Liver (tissue), 9 donors: ENCODE data around the gene HOXC11. TPM values are rescaled to one million over a fixed set of nuclear protein-coding genes. Genes with fewer than 3 reads are reported as not detected.

ENCODE experiments used
- DNase-seq: peaks from one replicate; pipeline ENCODE4 v3.0.0-alpha.2; 2017; ENCODE audit warnings: low spot score
- H3K27ac ChIP-seq, 2 donors: one replicate each; pipeline ENCODE4 v1.7.0; 2013; ENCODE audit warnings: inconsistent platforms in 2 of 2, low read length in 2 of 2, control low read depth in 1 of 2, low read depth in 1 of 2, mild to moderate bottlenecking in 1 of 2
- H3K27me3 ChIP-seq, 4 donors: one replicate each; pipeline versions ENCODE4 v1.6.1 to v1.7.0; 2013; ENCODE audit warnings: low read length in 3 of 4, inconsistent platforms in 1 of 4, mild to moderate bottlenecking in 1 of 4, moderate library complexity in 1 of 4; ENCODE audit not compliant: control insufficient read depth in 4 of 4, insufficient read depth in 4 of 4
- H3K36me3 ChIP-seq, 4 donors: one replicate each; pipeline versions ENCODE4 v1.6.1 to v1.7.0; 2013; ENCODE audit warnings: low read length in 3 of 4, mild to moderate bottlenecking in 3 of 4, low read depth in 1 of 4, moderate library complexity in 1 of 4; ENCODE audit not compliant: control insufficient read depth in 4 of 4, insufficient read depth in 3 of 4
- H3K4me1 ChIP-seq, 4 donors: one replicate each; pipeline versions ENCODE4 v1.6.1 to v1.7.0; 2013; ENCODE audit warnings: low read length in 3 of 4, mild to moderate bottlenecking in 3 of 4, moderate library complexity in 1 of 4; ENCODE audit not compliant: control insufficient read depth in 4 of 4, insufficient read depth in 4 of 4
- H3K4me3 ChIP-seq, 3 donors: one replicate each; pipeline versions ENCODE4 v1.6.1 to v1.7.0; 2013; ENCODE audit warnings: low read length in 3 of 3, control low read depth in 1 of 3, low read depth in 1 of 3, mild to moderate bottlenecking in 1 of 3
- H3K9ac ChIP-seq, 2 donors: one replicate each; pipeline ENCODE4 v1.7.0; 2013; ENCODE audit warnings: low read length in 2 of 2, mild to moderate bottlenecking in 2 of 2, moderate library complexity in 2 of 2, control low read depth in 1 of 2, low read depth in 1 of 2
- H3K9me3 ChIP-seq, 4 donors: one replicate each; pipeline versions ENCODE4 v1.6.1 to v1.7.0; 2013; ENCODE audit warnings: low read length in 3 of 4; ENCODE audit not compliant: control insufficient read depth in 4 of 4
- EGR1 ChIP-seq, 2 donors: IDR thresholded peaks; 2 replicates each; pipeline ENCODE4 v1.6.1; 2016 to 2018; ENCODE audit warnings: antibody characterized with exemption in 2 of 2, low read depth in 2 of 2
- FOXA1 ChIP-seq: IDR thresholded peaks from 2 replicates; pipeline ENCODE4 v1.6.1; 2016; ENCODE audit warnings: antibody characterized with exemption
- FOXA2 ChIP-seq: IDR thresholded peaks from 2 replicates; pipeline ENCODE4 v1.6.1; 2016; ENCODE audit warnings: antibody characterized with exemption
- GABPA ChIP-seq, 2 donors: IDR thresholded peaks in 1 of 2; conservative IDR thresholded peaks in 1 of 2; 2 replicates each; pipeline ENCODE4 v1.6.1; 2016; ENCODE audit warnings: antibody characterized with exemption in 2 of 2, mild to moderate bottlenecking in 1 of 2, moderate library complexity in 1 of 2
- HNF4A ChIP-seq, 2 donors: conservative IDR thresholded peaks; 2 replicates each; pipeline ENCODE4 v1.6.1; 2016; ENCODE audit warnings: antibody characterized with exemption in 2 of 2, mild to moderate bottlenecking in 2 of 2
- JUND ChIP-seq, 2 donors: IDR thresholded peaks; 2 replicates each; pipeline ENCODE4 v1.6.1; 2016; ENCODE audit warnings: antibody characterized with exemption in 2 of 2
- NR2F2 ChIP-seq: IDR thresholded peaks from 2 replicates; pipeline ENCODE4 v1.6.1; 2016; ENCODE audit warnings: antibody characterized with exemption
- RAD21 ChIP-seq, 2 donors: IDR thresholded peaks; 2 replicates each; pipeline ENCODE4 v1.6.1; 2016; ENCODE audit warnings: antibody characterized with exemption in 2 of 2, mild to moderate bottlenecking in 2 of 2
- SP1 ChIP-seq: IDR thresholded peaks from 2 replicates; pipeline ENCODE4 v1.6.1; 2018; ENCODE audit warnings: antibody characterized with exemption, mild to moderate bottlenecking
- TAF1 ChIP-seq: conservative IDR thresholded peaks from 2 replicates; pipeline ENCODE4 v1.6.1; 2016; ENCODE audit warnings: antibody characterized with exemption, mild to moderate bottlenecking
- YY1 ChIP-seq: IDR thresholded peaks from 2 replicates; pipeline ENCODE4 v1.6.1; 2016; ENCODE audit warnings: antibody characterized with exemption, mild to moderate bottlenecking
- ZBTB33 ChIP-seq: IDR thresholded peaks from 2 replicates; pipeline ENCODE4 v1.6.1; 2016; ENCODE audit warnings: antibody characterized with exemption
- WGBS: extraction: QIAGEN DNeasy Blood & Tissue Kit; methylation state at CpG from one replicate; pipeline ENCODE4 v1.1.7; 2013; 5-methylcytosine and 5-hydroxymethylcytosine counted together
- polyA plus RNA-seq, 2 donors: library from polyadenylated mRNA; stranded (reverse) in 1 of 2; unstranded in 1 of 2; fragments of 200-250 nt in 1 of 2; fragments of >200 nt in 1 of 2; fragmentation: Nextera tagmentation in 1 of 2; extraction: Ambion mirVana in 1 of 2; gene quantifications; one replicate each; pipeline versions ENCODE4 v1.2.1 to v1.2.3, GENCODE V29; 2013 to 2015
- total RNA-seq, 2 donors: library from RNA; depleted of rRNA; stranded (reverse); fragments of >200 nt; gene quantifications; one replicate each; pipeline ENCODE4 v1.2.3, GENCODE V29; 2014
- TF ChIP-seq, protein P1 (sequence below): fragments of 150-350 bp; IDR thresholded peaks from 2 replicates; pipeline ENCODE4 v1.5.1; 2017; ENCODE audit warnings: improper control_type of control experiment, low read depth, low read length; ENCODE audit not compliant: missing input control
- TF ChIP-seq, protein P2 (sequence below): IDR thresholded peaks from 2 replicates; pipeline ENCODE4 v1.6.1; 2016; ENCODE audit warnings: antibody characterized with exemption
- TF ChIP-seq, protein P3 (sequence below): IDR thresholded peaks from 2 replicates; pipeline ENCODE4 v1.6.1; 2016; ENCODE audit warnings: antibody characterized with exemption, mild to moderate bottlenecking
- donor health status: healthy.
- donor health status: healthy.
- donor health status: healthy.
- donor health status: healthy.
- donor health status: healthy.

Gene HOXC11
- total and polyA plus RNA-seq, 4 donors, result not detected

GRCh38 chr12:53950789-53951576 is 21.9 kb upstream of the HOXC11 start:
- no peaks in the 10 kb centered on the region for H3K36me3 ChIP-seq
- 6% methylated on average over 34 of the region's 34 CpGs for WGBS
- DNase-seq, result no peak
- no peak overlapping the region for H3K9ac ChIP-seq
- H3K27ac ChIP-seq, result no peak overlapping the region
- H3K27me3 ChIP-seq, result peaks cover 9 to 37% (median 26%) of the 10 kb centered on the region in 4 donors
- TF ChIP-seq GABPA (IDR thresholded peaks at IDR 0.05 in 1 of 2, conservative IDR thresholded peaks at IDR 0.05 in 1 of 2), result no peak
- TF ChIP-seq, protein P1, sequence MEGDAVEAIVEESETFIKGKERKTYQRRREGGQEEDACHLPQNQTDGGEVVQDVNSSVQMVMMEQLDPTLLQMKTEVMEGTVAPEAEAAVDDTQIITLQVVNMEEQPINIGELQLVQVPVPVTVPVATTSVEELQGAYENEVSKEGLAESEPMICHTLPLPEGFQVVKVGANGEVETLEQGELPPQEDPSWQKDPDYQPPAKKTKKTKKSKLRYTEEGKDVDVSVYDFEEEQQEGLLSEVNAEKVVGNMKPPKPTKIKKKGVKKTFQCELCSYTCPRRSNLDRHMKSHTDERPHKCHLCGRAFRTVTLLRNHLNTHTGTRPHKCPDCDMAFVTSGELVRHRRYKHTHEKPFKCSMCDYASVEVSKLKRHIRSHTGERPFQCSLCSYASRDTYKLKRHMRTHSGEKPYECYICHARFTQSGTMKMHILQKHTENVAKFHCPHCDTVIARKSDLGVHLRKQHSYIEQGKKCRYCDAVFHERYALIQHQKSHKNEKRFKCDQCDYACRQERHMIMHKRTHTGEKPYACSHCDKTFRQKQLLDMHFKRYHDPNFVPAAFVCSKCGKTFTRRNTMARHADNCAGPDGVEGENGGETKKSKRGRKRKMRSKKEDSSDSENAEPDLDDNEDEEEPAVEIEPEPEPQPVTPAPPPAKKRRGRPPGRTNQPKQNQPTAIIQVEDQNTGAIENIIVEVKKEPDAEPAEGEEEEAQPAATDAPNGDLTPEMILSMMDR, result no peak
- no peak for TF ChIP-seq RAD21 (IDR thresholded peaks at IDR 0.05)
- TF ChIP-seq FOXA1, result no peak
- TF ChIP-seq, protein P2, sequence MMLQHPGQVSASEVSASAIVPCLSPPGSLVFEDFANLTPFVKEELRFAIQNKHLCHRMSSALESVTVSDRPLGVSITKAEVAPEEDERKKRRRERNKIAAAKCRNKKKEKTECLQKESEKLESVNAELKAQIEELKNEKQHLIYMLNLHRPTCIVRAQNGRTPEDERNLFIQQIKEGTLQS, result no peak
- TF ChIP-seq SP1, result no peak
- TF ChIP-seq ZBTB33, result no peak
- TF ChIP-seq EGR1 (IDR thresholded peaks at IDR 0.05; ENCODE audit: low read depth in 2 of 2), result no peak
- no peak for TF ChIP-seq NR2F2
- no peak for TF ChIP-seq FOXA2
- TF ChIP-seq, protein P3, sequence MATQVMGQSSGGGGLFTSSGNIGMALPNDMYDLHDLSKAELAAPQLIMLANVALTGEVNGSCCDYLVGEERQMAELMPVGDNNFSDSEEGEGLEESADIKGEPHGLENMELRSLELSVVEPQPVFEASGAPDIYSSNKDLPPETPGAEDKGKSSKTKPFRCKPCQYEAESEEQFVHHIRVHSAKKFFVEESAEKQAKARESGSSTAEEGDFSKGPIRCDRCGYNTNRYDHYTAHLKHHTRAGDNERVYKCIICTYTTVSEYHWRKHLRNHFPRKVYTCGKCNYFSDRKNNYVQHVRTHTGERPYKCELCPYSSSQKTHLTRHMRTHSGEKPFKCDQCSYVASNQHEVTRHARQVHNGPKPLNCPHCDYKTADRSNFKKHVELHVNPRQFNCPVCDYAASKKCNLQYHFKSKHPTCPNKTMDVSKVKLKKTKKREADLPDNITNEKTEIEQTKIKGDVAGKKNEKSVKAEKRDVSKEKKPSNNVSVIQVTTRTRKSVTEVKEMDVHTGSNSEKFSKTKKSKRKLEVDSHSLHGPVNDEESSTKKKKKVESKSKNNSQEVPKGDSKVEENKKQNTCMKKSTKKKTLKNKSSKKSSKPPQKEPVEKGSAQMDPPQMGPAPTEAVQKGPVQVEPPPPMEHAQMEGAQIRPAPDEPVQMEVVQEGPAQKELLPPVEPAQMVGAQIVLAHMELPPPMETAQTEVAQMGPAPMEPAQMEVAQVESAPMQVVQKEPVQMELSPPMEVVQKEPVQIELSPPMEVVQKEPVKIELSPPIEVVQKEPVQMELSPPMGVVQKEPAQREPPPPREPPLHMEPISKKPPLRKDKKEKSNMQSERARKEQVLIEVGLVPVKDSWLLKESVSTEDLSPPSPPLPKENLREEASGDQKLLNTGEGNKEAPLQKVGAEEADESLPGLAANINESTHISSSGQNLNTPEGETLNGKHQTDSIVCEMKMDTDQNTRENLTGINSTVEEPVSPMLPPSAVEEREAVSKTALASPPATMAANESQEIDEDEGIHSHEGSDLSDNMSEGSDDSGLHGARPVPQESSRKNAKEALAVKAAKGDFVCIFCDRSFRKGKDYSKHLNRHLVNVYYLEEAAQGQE, result no peak
- no peak for TF ChIP-seq TAF1
- no peak for TF ChIP-seq JUND (IDR thresholded peaks at IDR 0.05)
- TF ChIP-seq HNF4A (conservative IDR thresholded peaks at IDR 0.05), result no peak
- TF ChIP-seq YY1, result no peak
- no peak overlapping the region for H3K4me3 ChIP-seq
- peaks cover 0 to 2% (median 0%) of the 10 kb centered on the region in 4 donors for H3K4me1 ChIP-seq
- H3K9me3 ChIP-seq, result peaks cover 0 to 4% (median 0%) of the 10 kb centered on the region in 4 donors
